PC-9 (cell line): ENCODE results near the gene LRRC47. TPM values are rescaled to one million over a fixed set of nuclear protein-coding genes. Genes with fewer than 3 reads are reported as not detected.
"Not testable (repeated sequence)": the region's sequence is repeated elsewhere in the genome, so short reads cannot be mapped to it uniquely, and the experiment has no call there.

Source experiments
- BruUV-seq: library from RNA; stranded (reverse); fragments of 400-500 nt; replicated peaks from 2 replicates; lab custom pipeline; 2021; lab: Mats Ljungman, UMichigan
- CTCF ChIA-PET: fragments of 300-600 bp; sonication (Branson Sonifier 250); formaldehyde crosslinking; loops from one replicate; lab custom pipeline; 2022; ENCODE audit warnings: antibody characterized with exemption; lab: Charles Lee
- POLR2A ChIA-PET: fragments of 300-600 bp; sonication (Branson Sonifier 250); formaldehyde crosslinking; loops from one replicate; lab custom pipeline; 2022; ENCODE audit warnings: antibody characterized with exemption; ENCODE audit not compliant: unreplicated experiment; lab: Charles Lee
- DNase-seq, 2 experiments: peaks; one replicate each; pipeline versions ENCODE4 v3.0.0 to v3.0.0-alpha.2; 2015 to 2022; ENCODE audit warnings: mixed read lengths in 1 of 2
- H2AFZ ChIP-seq: fragments of 200-600 bp; sonication (generic); 2 replicates; pipeline ENCODE4 v1.8.1; 2017; ENCODE audit warnings: antibody characterized with exemption
- H3F3A ChIP-seq: fragments of 200-600 bp; sonication (generic); 2 replicates; pipeline ENCODE4 v1.8.1; 2017; ENCODE audit warnings: antibody characterized with exemption, mild to moderate bottlenecking, low read depth; ENCODE audit not compliant: insufficient read depth
- H3K27ac ChIP-seq: fragments of 200-600 bp; sonication (generic); 2 replicates; pipeline ENCODE4 v1.6.1; 2016; ENCODE audit warnings: mixed run types
- H3K27me3 ChIP-seq: fragments of 200-600 bp; sonication (generic); 2 replicates; pipeline ENCODE4 v1.6.1; 2016; ENCODE audit warnings: low read depth, mixed run types; ENCODE audit not compliant: insufficient read depth
- H3K36me3 ChIP-seq: fragments of 200-600 bp; sonication (generic); 2 replicates; pipeline ENCODE4 v1.6.1; 2016; ENCODE audit warnings: low read depth, mixed run types
- H3K4me1 ChIP-seq: fragments of 200-600 bp; sonication (generic); replicated peaks from 2 replicates; pipeline ENCODE4 v1.6.1; 2016; ENCODE audit warnings: mixed run types; ENCODE audit not compliant: insufficient read depth
- H3K4me2 ChIP-seq: fragments of 200-600 bp; sonication (generic); 2 replicates; pipeline ENCODE4 v1.6.1; 2017; ENCODE audit warnings: mixed run types
- H3K4me3 ChIP-seq: fragments of 200-600 bp; sonication (generic); 2 replicates; pipeline ENCODE4 v1.6.1; 2016; ENCODE audit warnings: mixed run types
- H3K79me2 ChIP-seq: fragments of 200-600 bp; sonication (generic); 2 replicates; pipeline ENCODE4 v1.6.1; 2017; ENCODE audit warnings: low read depth, mixed run types
- H3K9me2 ChIP-seq: fragments of 200-600 bp; sonication (generic); 2 replicates; pipeline ENCODE4 v1.8.1; 2017; ENCODE audit warnings: mild to moderate bottlenecking; ENCODE audit not compliant: insufficient read depth
- H3K9me3 ChIP-seq: fragments of 200-600 bp; sonication (generic); 2 replicates; pipeline ENCODE4 v1.8.1; 2016; ENCODE audit warnings: low read depth; ENCODE audit not compliant: insufficient read depth
- H4K20me1 ChIP-seq: fragments of 200-600 bp; sonication (generic); 2 replicates; pipeline ENCODE4 v1.8.1; 2017; ENCODE audit not compliant: insufficient read depth
- EZH2 ChIP-seq: fragments of 200-600 bp; sonication (generic); IDR thresholded peaks from 2 replicates; pipeline ENCODE4 v1.8.0; 2017; ENCODE audit warnings: antibody characterized with exemption, low read depth
- intact Hi-C: fragments of 100-400 bp; cut with micrococcal nuclease; formaldehyde crosslinking; loops from one replicate; pipeline ENCODE4 v1.10.0; 2022; ENCODE audit not compliant: unreplicated experiment
- total RNA-seq: library from RNA; stranded (reverse); gene quantifications from 2 replicates; pipeline ENCODE4 v1.2.3, GENCODE V29; 2021
- TF ChIP-seq, protein P1 (sequence below): fragments of 200-600 bp; sonication (generic); conservative IDR thresholded peaks from 2 replicates; pipeline ENCODE4 v1.6.1; 2017; ENCODE audit warnings: mixed run types, antibody characterized with exemption, mild to moderate bottlenecking, moderate library complexity

LRRC47 gene
- total RNA-seq, 1 experiment from 2014 or later: 34.2 TPM

DNA sequence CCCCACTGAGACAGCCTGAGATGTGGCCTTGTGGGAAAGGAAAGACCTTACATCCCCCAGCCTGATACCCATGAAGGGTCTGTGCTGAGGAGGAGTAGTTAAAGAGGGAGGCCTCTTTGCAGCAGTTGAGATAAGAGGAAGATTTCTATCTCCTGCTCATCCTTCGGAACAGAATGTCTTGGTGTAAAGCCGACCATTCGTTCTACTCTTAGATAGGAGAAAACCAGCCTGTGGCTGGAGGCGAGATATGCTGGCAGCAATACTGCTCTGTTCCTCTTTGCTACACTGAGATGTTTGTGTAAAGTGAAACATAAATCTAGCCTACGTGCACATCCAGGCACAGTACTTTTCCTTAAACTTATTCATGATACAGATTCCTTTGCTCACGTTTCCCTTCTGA, 45.6 kb downstream of the LRRC47 start:
- intact Hi-C loops: no loop called here
- Histone ChIP-seq H3K79me2 (0 out of 2 replicates have a peak, but pooled peaks cover 3% of the 10 kb centered on the region), H2AFZ (no peak overlapping the region), H3K36me3 (no peaks in the 10 kb centered on the region), H3K27me3 (peaks cover 69% of the 10 kb centered on the region), H3K4me1 (peaks cover 15% of the 10 kb centered on the region), H3K27ac (no peak overlapping the region), H4K20me1 (no peaks in the 10 kb centered on the region), H3F3A (peaks cover 10% of the 10 kb centered on the region; the same call in 1 of the 2 replicates), H3K4me3 (no peak overlapping the region), H3K9me3 (no peaks in the 10 kb centered on the region), H3K4me2 (no peak overlapping the region), H3K9me2 (no peaks in the 10 kb centered on the region)
- CTCF ChIA-PET: no interaction called here
- TF ChIP-seq, protein P1, sequence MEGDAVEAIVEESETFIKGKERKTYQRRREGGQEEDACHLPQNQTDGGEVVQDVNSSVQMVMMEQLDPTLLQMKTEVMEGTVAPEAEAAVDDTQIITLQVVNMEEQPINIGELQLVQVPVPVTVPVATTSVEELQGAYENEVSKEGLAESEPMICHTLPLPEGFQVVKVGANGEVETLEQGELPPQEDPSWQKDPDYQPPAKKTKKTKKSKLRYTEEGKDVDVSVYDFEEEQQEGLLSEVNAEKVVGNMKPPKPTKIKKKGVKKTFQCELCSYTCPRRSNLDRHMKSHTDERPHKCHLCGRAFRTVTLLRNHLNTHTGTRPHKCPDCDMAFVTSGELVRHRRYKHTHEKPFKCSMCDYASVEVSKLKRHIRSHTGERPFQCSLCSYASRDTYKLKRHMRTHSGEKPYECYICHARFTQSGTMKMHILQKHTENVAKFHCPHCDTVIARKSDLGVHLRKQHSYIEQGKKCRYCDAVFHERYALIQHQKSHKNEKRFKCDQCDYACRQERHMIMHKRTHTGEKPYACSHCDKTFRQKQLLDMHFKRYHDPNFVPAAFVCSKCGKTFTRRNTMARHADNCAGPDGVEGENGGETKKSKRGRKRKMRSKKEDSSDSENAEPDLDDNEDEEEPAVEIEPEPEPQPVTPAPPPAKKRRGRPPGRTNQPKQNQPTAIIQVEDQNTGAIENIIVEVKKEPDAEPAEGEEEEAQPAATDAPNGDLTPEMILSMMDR: no peak
- no peak for TF ChIP-seq EZH2
- no TSS peak for BruUV-seq
- POLR2A ChIA-PET: no interaction called here
- no peak for DNase-seq

DNA sequence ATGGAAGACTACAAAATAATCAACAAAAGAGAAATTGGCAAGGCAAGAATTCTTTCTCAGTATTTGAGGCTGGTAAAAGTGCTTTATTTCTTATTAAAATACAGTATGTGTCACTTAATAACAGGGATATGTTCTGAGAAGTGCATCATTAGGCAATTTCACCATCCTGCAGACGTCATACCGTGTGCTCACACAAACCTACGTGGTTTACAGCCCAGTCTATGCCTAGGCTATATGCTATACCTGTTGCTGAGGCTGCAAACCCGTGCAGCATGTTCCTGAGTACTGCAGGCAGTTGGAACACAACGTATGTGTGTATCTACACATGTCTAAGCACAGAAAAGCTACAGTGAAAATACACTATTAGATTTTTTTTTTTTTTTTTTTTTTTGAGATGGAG, 46.8 kb downstream of the LRRC47 start:
- ChIA-PET CTCF (no interaction called here), POLR2A (no interaction called here)
- TF ChIP-seq EZH2: no peak
- TF ChIP-seq, protein P1: no peak
- peaks cover 56% of the 10 kb centered on the region for H3K27me3 ChIP-seq
- H3K9me3 ChIP-seq: no peaks in the 10 kb centered on the region
- H3K27ac ChIP-seq: no peak overlapping the region
- H3K79me2 ChIP-seq: 0 out of 2 replicates have a peak, but pooled peaks cover 3% of the 10 kb centered on the region
- BruUV-seq: no TSS peak
- no peak overlapping the region for H3K4me2 ChIP-seq
- intact Hi-C loops: no loop called here
- peaks cover 15% of the 10 kb centered on the region for H3K4me1 ChIP-seq
- H4K20me1 ChIP-seq: no peaks in the 10 kb centered on the region
- H3K36me3 ChIP-seq: no peaks in the 10 kb centered on the region
- H2AFZ ChIP-seq: no peak overlapping the region
- no peaks in the 10 kb centered on the region for H3K9me2 ChIP-seq
- H3F3A ChIP-seq: peaks cover 10% of the 10 kb centered on the region; the same call in 1 of the 2 replicates
- H3K4me3 ChIP-seq: no peak overlapping the region
- no peak for DNase-seq

DNA sequence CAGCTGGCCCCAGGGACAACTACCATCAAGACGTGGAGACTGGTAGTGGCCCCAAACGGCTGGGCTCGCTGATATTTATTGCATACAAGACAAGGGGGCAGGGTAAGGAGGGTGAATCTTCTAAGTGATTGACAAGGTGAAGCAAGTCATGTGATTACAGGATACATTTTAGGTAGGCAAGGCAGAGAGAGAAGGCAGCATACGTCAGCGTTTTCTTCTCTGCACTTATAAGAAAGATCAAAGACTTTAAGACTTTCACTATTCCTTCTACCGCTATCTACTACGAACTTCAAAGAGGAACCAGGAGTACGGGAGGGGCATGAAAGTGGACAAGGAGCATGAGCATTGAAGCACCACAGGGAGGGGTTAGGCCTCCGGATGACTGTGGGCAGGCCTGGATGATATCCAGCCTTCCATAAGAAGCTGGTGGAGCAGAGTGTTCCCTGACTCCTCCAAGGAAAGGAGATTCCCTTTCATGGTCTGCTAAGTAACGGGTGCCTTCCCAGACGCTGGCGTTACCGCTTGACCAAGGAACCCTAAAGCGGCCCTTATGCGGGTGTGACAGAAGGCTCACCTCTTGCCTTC, 47.9 kb downstream of the LRRC47 start:
- H3K79me2 ChIP-seq, H4K20me1 ChIP-seq, BruUV-seq, H3K27ac ChIP-seq, H3K4me3 ChIP-seq, POLR2A ChIA-PET, CTCF ChIA-PET, H3K9me2 ChIP-seq, DNase-seq, intact Hi-C loops, H3K9me3 ChIP-seq, H3K36me3 ChIP-seq, H2AFZ ChIP-seq: not testable (repeated sequence)
- H3K27me3 ChIP-seq: peaks cover 45% of the 10 kb centered on the region
- peaks cover 10% of the 10 kb centered on the region; the same call in 1 of the 2 replicates for H3F3A ChIP-seq
- peak overlapping the region; percentile 84; the same call in 1 of the 2 replicates for H3K4me2 ChIP-seq
- H3K4me1 ChIP-seq: peaks cover 15% of the 10 kb centered on the region
